ENCODE measurements around the gene SYT1. TPM values are rescaled to one million over a fixed set of nuclear protein-coding genes. Genes with fewer than 3 reads are reported as not detected.

The SYT1 gene
- total and polyA plus RNA-seq, 2 donors (not counting 1 experiment from before 2014, with no cell fraction given) = 0.60 to 1.3 TPM

DNA sequence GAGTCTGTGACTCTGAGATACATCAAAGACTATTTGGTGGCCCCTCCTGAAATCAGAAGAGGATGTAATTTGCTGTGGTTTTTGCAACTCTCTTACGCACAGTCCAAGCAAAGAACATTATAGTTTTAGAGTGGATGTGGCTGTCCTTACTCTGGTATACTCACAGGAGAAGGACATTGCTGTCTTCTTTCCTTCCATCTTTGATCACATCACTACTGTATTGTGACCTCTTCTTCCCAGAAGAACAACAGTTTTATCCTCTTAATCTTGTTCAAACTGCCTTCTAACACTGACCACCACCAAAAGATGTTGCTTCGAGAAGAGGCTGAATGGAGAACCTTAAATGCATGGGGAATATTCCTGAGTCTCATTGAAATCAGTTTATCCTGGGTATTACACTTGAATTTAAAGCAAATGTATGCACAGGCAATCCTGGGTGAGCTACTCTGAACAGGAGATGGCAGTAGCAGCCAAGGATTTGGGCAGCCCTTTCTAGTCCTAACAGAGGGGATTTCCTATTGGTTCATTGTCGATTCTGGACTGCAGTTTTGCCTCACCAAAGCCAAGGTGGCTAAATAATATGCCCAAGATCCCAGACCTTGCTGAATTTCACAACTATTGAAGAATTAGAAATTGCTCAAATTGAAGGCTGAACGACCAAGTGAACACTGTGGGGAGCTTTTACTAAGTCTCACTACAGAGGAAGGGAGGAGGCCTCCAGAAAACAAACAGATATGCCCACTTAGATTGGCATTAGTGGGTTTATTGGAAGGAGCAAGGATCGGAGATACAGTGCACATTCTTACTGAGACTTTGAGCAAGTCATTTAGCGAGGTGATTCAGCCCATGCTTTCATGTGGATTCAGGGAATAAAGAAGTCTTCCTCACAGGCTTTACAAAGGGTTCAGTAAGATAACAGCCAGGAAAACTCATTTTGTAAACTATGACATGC is 543.4 kb downstream of the SYT1 start:
- Histone ChIP-seq H2AFZ (ENCODE audit: insufficient read depth, low read depth, low read length, poor library complexity, severe bottlenecking) (no peak overlapping the region), H3K27ac (ENCODE audit: low read length in 2 of 2) (no peak overlapping the region), H3K36me3 (replicated peaks in 1 of 2; ENCODE audit: control extremely low read depth in 1 of 2, control insufficient read depth in 1 of 2, extremely low read depth in 1 of 2, insufficient read depth in 2 of 2, low read length in 1 of 2) (no peaks in the 10 kb centered on the region), H3K9me3 (ENCODE audit: control extremely low read depth in 1 of 3, control insufficient read depth in 2 of 3, insufficient read depth in 1 of 3, low read length in 2 of 3) (no peaks in the 10 kb centered on the region), H3K4me3 (ENCODE audit: control extremely low read depth in 1 of 5, extremely low read depth in 1 of 5, insufficient read depth in 1 of 5, low read depth in 2 of 5, low read length in 4 of 5) (no peak overlapping the region), H3K4me2 (replicated peaks; ENCODE audit: low read depth, low read length, poor library complexity, severe bottlenecking) (no peak overlapping the region), H4K20me1 (ENCODE audit: control insufficient read depth, insufficient read depth, low read length, poor library complexity, severe bottlenecking) (no peaks in the 10 kb centered on the region), H3K4me1 (ENCODE audit: control insufficient read depth in 2 of 2, insufficient read depth in 2 of 2, low read length in 2 of 2) (no peaks in the 10 kb centered on the region), H3K79me2 (ENCODE audit: control insufficient read depth, insufficient read depth, low read length) (no peaks in the 10 kb centered on the region), H3K9ac (ENCODE audit: low read length) (no peak overlapping the region), H3K27me3 (replicated peaks in 1 of 4; ENCODE audit: control extremely low read depth in 1 of 4, control insufficient read depth in 3 of 4, insufficient read depth in 4 of 4, low read length in 3 of 4) (no peaks in the 10 kb centered on the region)
- Mint-ChIP-seq H3K4me3 (no peak overlapping the region), H3K4me1 (no peaks in the 10 kb centered on the region), H3K27ac (no peak overlapping the region), H3K9me3 (ENCODE audit: insufficient read depth) (no peaks in the 10 kb centered on the region), H3K27me3 (no peaks in the 10 kb centered on the region)
- DNase-seq (peak; percentile 46), ATAC-seq (ENCODE audit: low read depth) (peak; percentile 33)
- CTCF ChIA-PET = interaction anchor here (0.6 to 1.7 kb wide), 8 partner anchors 12 to 1493 kb away, joined by 3 to 13 read pairs (median 4); no protein-coding TSS in a partner anchor
- TF ChIP-seq, protein P1, sequence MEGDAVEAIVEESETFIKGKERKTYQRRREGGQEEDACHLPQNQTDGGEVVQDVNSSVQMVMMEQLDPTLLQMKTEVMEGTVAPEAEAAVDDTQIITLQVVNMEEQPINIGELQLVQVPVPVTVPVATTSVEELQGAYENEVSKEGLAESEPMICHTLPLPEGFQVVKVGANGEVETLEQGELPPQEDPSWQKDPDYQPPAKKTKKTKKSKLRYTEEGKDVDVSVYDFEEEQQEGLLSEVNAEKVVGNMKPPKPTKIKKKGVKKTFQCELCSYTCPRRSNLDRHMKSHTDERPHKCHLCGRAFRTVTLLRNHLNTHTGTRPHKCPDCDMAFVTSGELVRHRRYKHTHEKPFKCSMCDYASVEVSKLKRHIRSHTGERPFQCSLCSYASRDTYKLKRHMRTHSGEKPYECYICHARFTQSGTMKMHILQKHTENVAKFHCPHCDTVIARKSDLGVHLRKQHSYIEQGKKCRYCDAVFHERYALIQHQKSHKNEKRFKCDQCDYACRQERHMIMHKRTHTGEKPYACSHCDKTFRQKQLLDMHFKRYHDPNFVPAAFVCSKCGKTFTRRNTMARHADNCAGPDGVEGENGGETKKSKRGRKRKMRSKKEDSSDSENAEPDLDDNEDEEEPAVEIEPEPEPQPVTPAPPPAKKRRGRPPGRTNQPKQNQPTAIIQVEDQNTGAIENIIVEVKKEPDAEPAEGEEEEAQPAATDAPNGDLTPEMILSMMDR (IDR thresholded peaks at IDR 0.05) = peak; percentile 52
- TF ChIP-seq EZH2 (IDR thresholded peaks at IDR 0.05; ENCODE audit: borderline replicate concordance, insufficient read depth, low read depth, low read length, poor library complexity, severe bottlenecking) = no peak
- POLR2A ChIA-PET = no interaction called here
- 25% methylated on average over 1 of the region's 6 CpGs for WGBS (ENCODE audit: insufficient coverage)
- intact Hi-C loops (cut with micrococcal nuclease) = loop anchor here (1.0 kb wide), 1 partner anchor 330 kb away; no protein-coding TSS in a partner anchor

- WGBS (ENCODE audit: insufficient coverage) = 93% methylated on average over 2 of the region's 3 CpGs
- no peaks in the 10 kb centered on the region for H3K79me2 ChIP-seq (ENCODE audit: control insufficient read depth, insufficient read depth, low read length)
Measured at GRCh38 chr12:79408689-79409088, 544.1 kb downstream of the SYT1 start.

More at GRCh38 chr12:79408689-79409088, 544.1 kb downstream of the SYT1 start:
- ChIA-PET CTCF (interaction anchor here (0.6 to 1.7 kb wide), 5 partner anchors 281 to 862 kb away, joined by 3 to 13 read pairs (median 9); no protein-coding TSS in a partner anchor), POLR2A (no interaction called here)
- no peaks in the 10 kb centered on the region for H3K4me1 ChIP-seq (ENCODE audit: control insufficient read depth in 2 of 2, insufficient read depth in 2 of 2, low read length in 2 of 2)
- no peak for DNase-seq
- Mint-ChIP-seq H3K4me1 (no peaks in the 10 kb centered on the region), H3K9me3 (ENCODE audit: insufficient read depth) (no peaks in the 10 kb centered on the region), H3K4me3 (no peak overlapping the region), H3K27me3 (no peaks in the 10 kb centered on the region), H3K27ac (no peak overlapping the region)
- H3K27ac ChIP-seq (ENCODE audit: low read length in 2 of 2) = no peak overlapping the region
- no peaks in the 10 kb centered on the region for H3K36me3 ChIP-seq (replicated peaks in 1 of 2; ENCODE audit: control extremely low read depth in 1 of 2, control insufficient read depth in 1 of 2, extremely low read depth in 1 of 2, insufficient read depth in 2 of 2, low read length in 1 of 2)
- no peak overlapping the region for H3K4me3 ChIP-seq (ENCODE audit: control extremely low read depth in 1 of 5, extremely low read depth in 1 of 5, insufficient read depth in 1 of 5, low read depth in 2 of 5, low read length in 4 of 5)
- H4K20me1 ChIP-seq (ENCODE audit: control insufficient read depth, insufficient read depth, low read length, poor library complexity, severe bottlenecking) = no peaks in the 10 kb centered on the region
- TF ChIP-seq EZH2 (IDR thresholded peaks at IDR 0.05; ENCODE audit: borderline replicate concordance, insufficient read depth, low read depth, low read length, poor library complexity, severe bottlenecking) = no peak
- TF ChIP-seq, protein P1 (IDR thresholded peaks at IDR 0.05) = no peak
- no peak overlapping the region for H3K9ac ChIP-seq (ENCODE audit: low read length)
- no peaks in the 10 kb centered on the region for H3K27me3 ChIP-seq (replicated peaks in 1 of 4; ENCODE audit: control extremely low read depth in 1 of 4, control insufficient read depth in 3 of 4, insufficient read depth in 4 of 4, low read length in 3 of 4)
- ATAC-seq (ENCODE audit: low read depth) = no peak
- H3K4me2 ChIP-seq (replicated peaks; ENCODE audit: low read depth, low read length, poor library complexity, severe bottlenecking) = no peak overlapping the region
- H3K9me3 ChIP-seq (ENCODE audit: control extremely low read depth in 1 of 3, control insufficient read depth in 2 of 3, insufficient read depth in 1 of 3, low read length in 2 of 3) = no peaks in the 10 kb centered on the region
- H2AFZ ChIP-seq (ENCODE audit: insufficient read depth, low read depth, low read length, poor library complexity, severe bottlenecking) = no peak overlapping the region
- intact Hi-C loops (cut with micrococcal nuclease) = loop anchor here (1.0 kb wide), 1 partner anchor 330 kb away; no protein-coding TSS in a partner anchor

Data from B cell (primary cell).